Fibroblast of mammary gland (primary cell): ENCODE data around the gene PRXL2B.
A peak's percentile ranks its signal among the peaks of the same experiment; 100 is the strongest.

Source experiments
- DNase-seq: peaks from one replicate; pipeline ENCODE4 v3.0.0-alpha.2; 2010; ENCODE audit warnings: low read depth
- H3K4me3 ChIP-seq: 2 replicates; pipeline ENCODE4 v1.5.1; 2011; ENCODE audit warnings: low read depth, mild to moderate bottlenecking, low read length, moderate library complexity; ENCODE audit not compliant: control insufficient read depth
- CTCF ChIP-seq: conservative IDR thresholded peaks from 2 replicates; pipeline ENCODE4 v1.5.1; 2011; ENCODE audit warnings: low read depth, low read length, inconsistent platforms; ENCODE audit not compliant: control insufficient read depth, insufficient read depth

The PRXL2B gene

GRCh38 chr1:2561898-2562895 is 24.4 kb upstream of the PRXL2B start:
- peak; percentile 28 for TF ChIP-seq CTCF
- no peak overlapping the region for H3K4me3 ChIP-seq
- no peak for DNase-seq

GRCh38 chr1:2563205-2563604 is 23.4 kb upstream of the PRXL2B start:
- TF ChIP-seq CTCF: no peak

GRCh38 chr1:2564006-2564814 is 22.4 kb upstream of the PRXL2B start:
- no peak overlapping the region for H3K4me3 ChIP-seq
- TF ChIP-seq CTCF: no peak
- DNase-seq: no peak

More at GRCh38 chr1:2563205-2563604, 23.4 kb upstream of the PRXL2B start:
- no peak for DNase-seq
- no peak overlapping the region for H3K4me3 ChIP-seq

GRCh38 chr1:2564815-2565374 is 21.7 kb upstream of the PRXL2B start:
- no peak for TF ChIP-seq CTCF
- DNase-seq: no peak
- no peak overlapping the region for H3K4me3 ChIP-seq

GRCh38 chr1:2566101-2567045 is 20.2 kb upstream of the PRXL2B start:
- TF ChIP-seq CTCF: no peak
- no peak overlapping the region for H3K4me3 ChIP-seq
- DNase-seq: no peak
